Activated T-cell treated with anti-CD3 and anti-CD28 coated beads for 24 hours (primary cell): ENCODE measurements around the gene CLNS1A.
"Not testable (repeated sequence)": the region's sequence is repeated elsewhere in the genome, so short reads cannot be mapped to it uniquely, and the experiment has no call there.

ENCODE experiments used
- DNase-seq: peaks from one replicate; pipeline ENCODE4 v3.0.0-alpha.2; 2020; ENCODE audit warnings: low read depth

Gene CLNS1A, protein sequence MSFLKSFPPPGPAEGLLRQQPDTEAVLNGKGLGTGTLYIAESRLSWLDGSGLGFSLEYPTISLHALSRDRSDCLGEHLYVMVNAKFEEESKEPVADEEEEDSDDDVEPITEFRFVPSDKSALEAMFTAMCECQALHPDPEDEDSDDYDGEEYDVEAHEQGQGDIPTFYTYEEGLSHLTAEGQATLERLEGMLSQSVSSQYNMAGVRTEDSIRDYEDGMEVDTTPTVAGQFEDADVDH

DNA sequence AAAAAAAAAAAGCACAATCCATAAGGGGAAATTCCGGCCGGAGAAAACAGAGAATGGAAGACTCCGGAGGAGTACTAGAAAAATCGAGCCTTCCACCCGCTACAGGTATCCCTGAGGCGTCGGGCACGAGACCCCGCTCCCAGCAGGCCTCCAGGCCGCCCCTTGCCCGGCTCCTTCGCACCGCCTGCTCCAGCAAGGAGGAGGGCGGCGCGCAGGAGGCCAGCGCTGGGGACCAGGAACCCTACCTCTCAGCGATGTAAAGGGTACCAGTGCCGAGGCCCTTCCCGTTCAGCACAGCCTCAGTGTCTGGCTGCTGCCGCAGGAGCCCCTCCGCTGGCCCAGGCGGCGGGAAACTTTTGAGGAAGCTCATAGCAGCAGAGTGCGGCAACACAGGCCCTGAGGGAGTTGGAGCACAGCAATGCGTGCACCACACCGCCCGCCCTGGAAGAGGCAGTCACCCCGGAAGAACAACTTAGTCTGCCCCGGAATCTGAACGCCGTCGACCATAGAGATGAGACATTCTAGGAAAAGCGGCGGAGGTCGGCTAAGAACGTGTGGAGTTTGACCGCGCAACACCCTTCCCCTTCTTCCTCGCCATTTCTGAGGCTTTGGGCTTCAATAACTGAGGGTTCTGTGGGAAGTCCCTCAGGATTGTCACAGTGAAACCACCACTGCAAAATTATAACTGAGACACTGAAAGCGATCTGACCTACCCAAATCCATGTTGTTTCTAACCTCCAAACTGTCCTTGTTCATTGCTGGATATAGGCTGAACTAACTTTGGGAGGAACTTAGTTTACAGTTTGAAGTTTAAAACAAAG, at the start of gene CLNS1A:
Gene CLNS1A (minus strand): TSS at position 450 of the 821 bp plus-strand sequence. CDS start 80 bp downstream, at position 370.
- DNase-seq, result peak; percentile 78

DNA sequence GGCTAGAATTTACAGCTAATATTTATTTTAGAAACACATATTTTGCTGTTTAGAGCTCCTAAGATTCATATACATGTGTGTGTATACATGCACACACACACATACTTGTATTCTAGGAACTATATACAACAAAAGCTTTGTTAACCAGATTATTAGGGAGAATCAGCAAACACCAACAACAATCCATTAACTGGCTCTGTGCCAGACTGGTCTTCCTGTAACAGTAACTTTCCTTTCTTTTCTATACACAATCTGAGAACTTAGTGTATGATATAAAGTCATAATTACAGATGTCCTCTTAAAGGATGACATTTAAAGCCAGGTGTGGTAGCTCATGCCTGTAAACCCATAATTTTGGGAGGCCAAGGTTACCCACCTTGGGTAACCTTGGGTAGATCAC, 49.5 kb upstream of the CLNS1A start:
- DNase-seq, result no peak

DNA sequence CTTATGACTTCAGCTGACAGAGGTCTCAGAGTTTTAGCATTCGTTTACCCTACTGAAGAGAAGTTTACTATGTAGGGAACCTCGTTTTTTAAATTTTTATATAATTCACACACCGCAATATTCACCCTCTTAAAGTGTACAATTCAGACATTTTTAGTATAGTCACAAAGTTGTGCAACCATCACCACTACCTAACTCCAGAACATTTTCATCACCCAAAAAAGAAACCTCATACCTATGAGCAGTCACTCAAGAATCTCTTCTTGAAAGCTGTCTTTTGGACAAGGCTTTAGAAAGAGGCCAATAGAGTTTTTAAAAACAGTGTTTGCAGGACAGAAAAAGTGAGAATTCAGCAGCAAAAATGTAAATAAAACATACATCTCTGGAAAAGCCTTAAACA, 39.5 kb upstream of the CLNS1A start:
- no peak for DNase-seq

DNA sequence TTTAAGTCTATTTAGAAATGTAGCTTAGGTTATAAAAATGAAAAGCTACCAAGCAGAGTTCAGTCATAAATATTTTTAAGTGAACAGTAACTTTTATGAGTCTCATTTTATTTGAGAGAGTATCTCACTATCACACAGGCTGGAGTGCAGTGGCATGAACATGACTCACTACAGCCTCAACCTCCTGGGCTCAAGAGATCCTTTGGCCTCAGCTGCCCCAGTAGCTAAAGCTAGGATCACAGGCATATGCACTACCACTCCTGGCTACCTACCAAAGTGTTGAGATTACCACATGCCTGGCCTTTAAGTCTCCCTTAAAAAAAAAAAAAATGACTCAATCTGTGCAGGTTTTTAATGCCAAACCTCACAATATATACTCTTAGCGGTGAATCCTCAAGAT, 34.7 kb upstream of the CLNS1A start:
- no peak for DNase-seq

DNA sequence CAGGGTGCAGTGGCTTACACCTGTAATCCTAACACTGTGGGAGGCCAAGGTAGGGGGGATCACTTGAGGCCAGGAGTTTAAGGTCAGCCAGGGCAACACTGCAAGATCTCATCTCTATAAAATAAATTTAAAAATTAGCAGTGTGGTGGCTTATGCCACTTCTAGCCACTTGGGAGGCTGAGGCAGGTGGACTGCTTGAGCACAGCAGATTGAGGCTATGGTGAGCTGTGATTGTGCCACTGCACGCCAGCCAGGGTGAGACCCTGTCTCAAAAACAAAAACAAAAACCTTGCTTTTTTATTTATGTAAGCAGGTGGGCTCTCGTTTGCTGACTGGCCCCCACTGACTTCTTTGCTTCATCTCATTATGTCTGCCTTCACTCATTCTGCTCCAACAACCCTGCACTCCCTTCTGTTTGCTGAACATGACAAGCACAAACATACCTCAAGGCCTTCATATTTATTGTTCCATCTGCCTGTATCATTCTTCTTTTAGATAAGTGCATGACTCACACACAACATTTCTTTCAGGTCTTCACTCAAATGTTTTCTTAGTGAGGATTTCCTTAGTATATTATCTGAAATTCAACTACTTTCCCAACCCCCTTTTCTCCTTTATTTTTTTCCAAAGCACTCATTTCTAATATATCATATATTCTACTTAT, 32.4 kb upstream of the CLNS1A start:
- DNase-seq, result no peak

DNA sequence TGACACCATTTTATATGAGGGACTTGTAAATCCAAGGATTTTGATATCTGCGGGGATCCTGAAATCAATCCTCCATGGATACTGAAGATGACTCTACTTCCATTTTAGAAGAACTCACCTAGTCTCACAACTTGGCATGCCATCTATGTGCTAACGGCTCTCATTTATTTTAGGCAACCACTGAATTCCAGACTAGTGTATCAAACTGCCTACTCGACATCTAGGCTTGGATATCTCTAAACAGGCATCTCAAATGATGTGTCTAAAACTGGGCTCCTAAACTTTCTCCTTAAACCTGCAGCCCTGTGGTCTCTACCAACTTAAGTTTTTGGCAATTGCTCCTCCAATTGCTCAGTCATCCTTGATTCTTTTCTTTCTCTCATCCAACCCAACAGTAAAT, 31.2 kb upstream of the CLNS1A start:
- DNase-seq, result no peak

DNA sequence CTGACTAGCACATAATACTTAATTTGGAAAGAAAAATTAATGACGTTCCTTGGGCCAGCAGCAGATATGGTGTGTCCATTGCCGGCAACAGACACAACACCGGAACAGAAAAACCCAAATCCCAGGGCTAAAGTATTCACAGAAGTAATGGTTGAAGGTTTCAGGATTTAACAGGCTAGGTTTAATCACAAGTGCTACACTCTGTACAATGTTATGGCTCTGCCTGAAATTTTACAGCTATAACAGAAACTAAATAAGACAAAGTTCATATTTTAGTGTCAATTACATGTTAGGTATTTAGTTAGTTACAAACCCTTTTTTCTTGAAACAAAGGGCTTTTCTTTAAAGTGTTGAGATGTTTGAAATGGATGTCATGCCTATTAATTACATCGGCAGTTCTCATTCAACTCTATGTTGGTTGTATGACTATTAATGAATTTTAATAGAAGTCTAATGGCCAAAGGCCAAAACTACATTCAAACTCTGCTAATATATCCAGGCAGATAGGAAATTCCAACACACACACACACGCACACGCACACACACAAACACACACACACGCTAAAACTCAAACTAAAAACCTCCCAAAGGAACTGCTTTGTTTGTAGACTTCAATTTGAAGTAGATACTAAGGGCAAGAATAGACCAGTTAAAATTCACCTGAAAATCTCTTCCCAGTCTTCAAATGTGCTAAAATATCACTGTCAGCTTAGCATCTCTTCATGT, 27.8 kb upstream of the CLNS1A start:
- DNase-seq, result no peak

DNA sequence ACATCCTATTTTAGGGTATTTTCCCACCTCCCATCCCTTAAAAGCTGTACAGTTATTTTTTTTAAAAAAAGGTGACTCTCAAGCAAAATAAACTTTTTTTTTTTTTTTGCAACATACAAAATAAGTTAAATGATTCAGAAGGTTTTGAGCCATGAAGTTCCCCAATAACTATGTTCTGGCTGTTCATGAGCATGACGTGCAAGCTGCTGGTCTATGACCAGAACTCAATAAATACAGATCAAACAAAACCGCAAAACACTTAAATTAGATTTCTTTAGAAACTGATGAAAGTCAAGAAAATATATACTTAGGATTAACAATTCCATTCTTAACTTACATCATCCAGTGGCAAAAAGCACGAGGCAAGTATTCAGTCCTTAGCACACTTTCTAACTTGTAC, 24.1 kb upstream of the CLNS1A start:
- DNase-seq, result no peak

DNA sequence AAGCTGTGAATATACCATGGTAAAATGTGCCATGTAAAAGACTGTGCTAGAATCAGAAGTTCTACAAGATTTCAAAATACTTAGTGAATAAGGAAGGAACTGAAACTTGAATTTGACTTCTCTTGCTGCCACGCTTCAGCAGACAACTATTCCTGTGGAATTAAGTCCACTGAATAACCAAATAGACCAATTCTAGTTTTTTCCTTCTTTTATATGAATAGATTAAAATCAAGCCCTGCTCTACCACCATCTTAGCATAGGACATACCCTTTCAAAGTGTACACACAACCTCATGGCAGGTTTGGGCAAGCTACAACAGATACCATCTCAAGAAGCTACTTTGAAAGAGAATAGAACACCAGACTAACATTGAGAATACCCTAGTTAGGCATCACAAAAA, 23.4 kb upstream of the CLNS1A start:
- no peak for DNase-seq

DNA sequence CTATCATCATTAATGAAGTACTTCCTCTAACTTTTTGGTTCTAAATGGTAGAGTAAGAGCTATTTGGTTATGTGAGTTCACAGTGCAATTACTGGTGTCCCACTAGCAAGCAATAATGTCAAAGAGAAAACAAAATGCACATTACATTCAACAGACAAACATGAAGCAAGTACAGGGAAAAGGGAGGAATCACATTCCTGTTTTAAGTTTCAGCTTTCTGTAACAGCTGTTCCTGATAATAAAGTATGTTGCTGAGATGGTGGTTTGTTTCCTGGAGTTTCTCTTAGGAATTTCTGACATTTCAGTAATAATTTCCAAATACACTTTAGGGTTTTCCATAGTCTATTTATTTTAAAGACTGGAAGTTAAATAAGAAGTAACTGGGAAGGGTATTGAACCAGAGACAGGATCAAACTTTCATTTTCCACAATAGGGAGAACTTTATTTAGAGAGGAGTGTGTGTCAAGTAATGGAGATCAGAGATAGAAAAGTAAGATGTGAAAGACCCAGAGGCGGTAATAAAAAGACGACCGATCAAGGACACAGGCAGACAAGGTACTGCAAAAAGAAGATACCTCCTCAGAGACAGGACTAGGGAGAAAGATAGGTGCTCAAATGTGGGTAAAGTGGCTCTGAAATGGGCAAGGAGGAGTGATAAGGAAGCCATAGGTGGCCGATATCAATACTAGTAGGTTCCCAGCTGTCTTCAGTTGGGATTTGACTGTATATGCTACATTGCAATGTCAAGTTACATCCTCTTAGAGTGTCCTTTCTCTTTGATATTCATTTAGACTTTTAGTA, 20.8 kb upstream of the CLNS1A start:
- no peak for DNase-seq

DNA sequence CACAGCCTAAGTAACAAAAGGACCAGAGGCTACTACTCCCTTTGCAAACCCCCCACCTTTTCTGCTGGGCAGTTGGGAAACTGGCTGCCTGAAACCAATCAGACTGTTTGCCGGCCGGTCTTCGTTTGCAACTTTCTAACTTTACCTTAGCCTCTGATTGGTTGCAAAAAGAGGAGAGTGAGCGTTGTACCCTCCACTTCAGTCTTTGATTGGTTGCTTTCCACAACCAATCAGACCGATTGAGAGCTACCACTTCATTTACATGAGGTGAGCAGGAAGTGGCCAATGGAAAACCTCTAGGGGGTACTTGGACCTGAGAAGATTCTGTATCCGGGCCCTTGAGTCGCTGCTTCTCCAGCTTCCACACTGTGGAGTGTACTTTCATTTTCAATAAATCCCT, 18.8 kb upstream of the CLNS1A start:
- DNase-seq, result no peak

DNA sequence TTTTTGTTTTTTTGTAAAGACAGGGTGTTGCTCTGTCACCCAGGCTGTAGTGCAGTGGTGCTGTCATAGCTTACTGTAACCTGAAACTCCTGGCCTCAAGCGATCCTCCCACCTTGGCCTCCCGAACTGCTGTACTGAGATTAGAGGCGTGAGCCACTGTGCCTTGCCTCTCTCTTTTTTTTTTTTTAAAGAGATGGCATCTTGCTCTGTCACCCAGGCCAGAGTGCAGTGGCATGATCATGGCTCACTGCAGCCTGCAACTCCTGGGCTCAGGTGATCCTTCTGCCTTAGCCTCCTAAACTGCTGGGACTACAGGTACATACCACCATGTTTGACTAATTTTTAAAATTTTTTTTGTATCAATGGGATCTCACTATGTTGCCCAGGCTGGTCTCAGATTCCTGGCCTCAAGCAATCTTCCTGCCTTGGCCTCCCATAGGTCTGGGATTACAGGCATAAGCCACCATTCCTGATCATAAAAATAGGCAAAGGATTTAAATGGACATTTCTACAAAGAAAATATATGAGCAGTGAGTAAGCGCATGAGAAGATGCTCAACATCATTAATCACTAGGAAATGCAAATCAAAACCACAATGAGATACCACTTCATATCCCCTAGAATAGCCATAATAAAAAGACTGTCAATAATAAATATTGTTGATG, 17.3 kb upstream of the CLNS1A start:
- DNase-seq, result no peak

DNA sequence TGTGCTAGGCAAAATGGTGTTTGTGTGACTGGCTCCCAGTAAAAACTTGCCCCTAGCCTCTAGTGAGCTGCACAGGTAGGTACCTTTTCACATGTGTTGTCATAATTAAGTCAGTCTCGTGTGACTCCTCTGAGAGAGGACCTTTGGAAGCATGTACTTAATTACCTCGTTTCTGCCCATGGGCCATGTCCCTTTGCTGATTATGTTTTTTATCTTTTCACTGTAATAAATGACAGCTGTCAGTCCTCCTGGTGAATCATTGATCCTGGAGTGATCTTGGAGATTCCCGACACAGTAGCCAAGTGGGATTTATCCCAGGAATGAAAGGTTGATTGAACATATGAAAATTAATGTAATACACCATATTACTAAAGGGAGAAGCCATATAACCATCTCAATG, 12.5 kb upstream of the CLNS1A start:
- no peak for DNase-seq

DNA sequence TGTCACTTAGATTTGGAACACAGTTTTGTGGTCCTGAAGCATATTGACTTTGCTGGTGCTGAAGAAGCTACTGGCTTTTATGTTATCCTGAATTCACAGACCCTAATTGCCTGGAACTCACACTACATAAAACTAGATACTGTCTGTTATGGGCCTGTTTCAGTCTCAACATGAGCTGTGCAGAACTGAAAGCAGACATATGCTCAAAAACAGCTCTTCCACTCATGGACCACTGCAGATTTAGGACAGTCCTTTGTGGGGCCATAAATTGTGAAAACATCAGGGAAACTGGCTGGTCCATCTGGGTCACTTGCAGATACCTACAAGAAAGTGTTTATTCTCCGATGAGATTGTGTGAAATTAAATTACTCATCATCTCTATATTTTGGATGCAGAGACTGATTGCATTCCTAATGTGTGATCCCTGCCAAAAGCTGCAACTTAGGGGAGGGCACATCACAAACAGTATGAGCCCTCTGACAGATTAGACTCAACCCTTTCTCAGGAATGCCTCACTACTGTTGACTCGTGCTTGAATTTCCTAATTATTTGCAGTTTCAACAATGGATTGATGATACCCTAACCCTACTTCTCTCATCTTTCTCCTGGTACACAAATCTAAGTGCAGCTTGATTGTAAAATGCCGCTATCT, 10.2 kb upstream of the CLNS1A start:
- no peak for DNase-seq

DNA sequence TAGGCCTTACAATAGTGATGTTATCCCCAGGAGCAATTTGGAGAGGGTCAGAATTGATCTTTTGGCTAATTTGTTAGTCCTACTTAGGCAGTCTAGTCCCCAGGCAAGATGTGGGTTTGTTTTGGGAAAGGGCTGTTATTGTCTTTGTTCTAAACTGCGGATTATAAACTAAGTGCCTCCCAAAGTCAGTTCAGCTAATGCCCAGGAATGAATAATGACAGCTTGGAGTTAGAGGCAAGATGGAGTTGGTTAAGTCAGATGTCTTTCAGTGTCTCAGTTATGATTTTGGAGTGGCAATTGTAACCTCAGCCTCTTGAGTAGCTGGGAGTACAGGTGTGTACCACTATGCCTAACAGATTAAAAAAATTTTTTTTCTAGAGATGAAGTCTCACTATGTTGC, 7.3 kb upstream of the CLNS1A start:
- DNase-seq, result no peak

DNA sequence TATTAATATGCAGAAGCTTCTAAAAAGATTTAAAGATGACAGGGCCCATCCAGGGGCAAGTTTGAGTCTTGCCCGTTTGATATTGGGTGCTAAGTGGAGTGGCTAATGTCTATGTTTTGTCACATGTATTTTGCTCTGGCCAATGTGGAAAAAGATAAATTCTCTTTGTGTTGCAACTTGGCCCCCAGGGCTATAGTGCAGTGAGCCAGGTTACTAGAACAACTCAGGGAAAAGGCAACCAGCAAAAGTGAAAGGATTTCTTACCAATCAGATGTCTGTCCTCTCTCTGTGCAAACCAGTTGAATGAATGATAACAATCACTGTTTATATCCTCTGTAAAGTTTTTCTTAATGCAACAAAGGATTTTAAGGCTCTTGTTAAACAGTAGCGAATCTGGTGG, 4.6 kb upstream of the CLNS1A start:
- DNase-seq, result no peak

DNA sequence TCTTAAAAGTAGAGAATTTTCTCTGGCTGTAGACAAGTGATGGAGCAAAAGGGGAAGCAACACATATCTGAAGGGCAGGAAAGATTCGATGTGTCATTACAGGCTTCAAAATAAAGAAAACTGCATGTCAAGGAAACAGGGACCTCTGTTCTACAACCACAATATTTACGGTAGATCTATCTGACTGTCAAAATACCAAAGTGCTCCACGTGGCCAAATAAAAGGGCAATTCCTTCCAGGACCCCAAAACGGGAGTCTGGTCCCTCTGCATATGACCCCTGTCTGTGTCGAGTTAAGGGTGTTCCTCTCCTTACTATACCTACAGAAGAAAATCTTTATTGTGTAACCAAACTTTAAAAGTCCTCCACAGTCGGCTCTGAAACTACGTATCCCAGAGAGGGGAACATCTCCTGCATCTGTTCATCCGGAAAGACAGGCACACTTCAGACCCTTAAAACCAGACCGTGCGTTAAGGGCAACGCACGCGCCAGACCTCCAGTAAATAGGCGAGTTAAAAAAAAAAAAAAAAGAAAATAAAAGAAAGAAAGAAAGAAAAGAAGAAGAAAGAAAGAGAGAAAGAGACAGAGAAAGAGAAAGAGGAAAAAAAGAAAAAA, 756 bp downstream of the CLNS1A start:
- DNase-seq, result no peak

DNA sequence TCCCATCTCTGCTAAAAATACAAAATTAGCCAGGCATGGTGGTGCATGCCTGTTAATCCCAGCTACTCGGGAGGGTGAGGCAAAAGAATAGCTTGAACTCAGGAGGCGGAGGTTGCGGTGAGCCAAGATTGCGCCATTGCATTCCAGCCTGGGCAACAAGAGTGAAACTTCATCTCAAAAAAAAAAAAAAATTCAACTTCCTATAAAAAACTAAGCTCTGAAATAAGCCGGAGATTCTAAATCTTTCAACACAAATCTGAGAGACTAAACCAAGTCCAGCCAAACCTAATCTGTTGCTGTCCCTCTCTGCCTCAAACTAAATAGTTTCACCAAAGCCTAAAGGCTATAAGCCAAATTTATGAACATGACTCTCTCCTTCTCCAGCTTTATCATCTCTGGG, 3.7 kb downstream of the CLNS1A start:
- not testable (repeated sequence) for DNase-seq

DNA sequence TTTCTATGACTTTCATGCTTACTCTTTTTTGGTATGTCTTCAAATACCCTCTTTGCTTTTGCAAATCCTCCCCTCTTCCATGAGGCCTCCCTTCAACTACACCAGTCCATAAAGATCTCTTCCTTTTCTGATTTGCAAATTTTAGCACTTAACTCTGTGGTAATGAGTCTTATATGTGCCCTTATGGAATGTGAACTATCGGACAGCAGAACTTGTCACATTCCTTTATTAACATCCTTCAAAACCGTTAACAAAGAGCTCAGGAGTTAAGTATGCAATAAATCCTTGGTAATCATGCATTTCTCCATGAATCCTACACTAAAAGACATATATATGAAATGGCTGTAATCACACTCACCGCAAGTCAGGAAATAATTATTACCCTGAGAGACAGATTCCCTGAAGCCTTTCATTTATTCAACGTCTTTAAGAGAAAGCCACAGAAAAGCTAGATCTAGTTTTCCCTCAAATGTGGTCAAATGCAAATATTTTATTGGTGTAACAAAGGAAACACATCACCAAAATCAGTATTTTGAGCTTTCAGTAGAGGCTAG, 7.4 kb downstream of the CLNS1A start:
- no peak for DNase-seq
